COR-L47 (cell line): ENCODE results near the gene MTERF2.
"Not testable (repeated sequence)": the region's sequence is repeated elsewhere in the genome, so short reads cannot be mapped to it uniquely, and the experiment has no call there.

ENCODE experiments used
- DNase-seq: peaks from one replicate; lab custom pipeline; 2025; lab: John Stamatoyannopoulos, UW

MTERF2 gene

GRCh38 chr12:106986625-106987389, at the start of gene MTERF2:
TSS of gene MTERF2 (minus strand) at chr12:106987146. CDS start at chr12:106978714, 8,432 bp downstream.
- peak; percentile 91 for DNase-seq

- no peak for DNase-seq
These were observed 48.8 kb upstream of the MTERF2 start for GRCh38 chr12:107035733-107036132.

- DNase-seq: no peak
These were observed 47.1 kb upstream of the MTERF2 start for GRCh38 chr12:107033758-107034739.

- no peak for DNase-seq
These were observed 45.3 kb upstream of the MTERF2 start for GRCh38 chr12:107032266-107032665.

GRCh38 chr12:107031061-107031460, 44.1 kb upstream of the MTERF2 start:
- DNase-seq: no peak

GRCh38 chr12:107029081-107029480, 42.1 kb upstream of the MTERF2 start:
- DNase-seq: no peak

- peak; percentile 36 for DNase-seq
These were observed 40.7 kb upstream of the MTERF2 start for GRCh38 chr12:107027636-107028053.

GRCh38 chr12:107026806-107027635, 40.1 kb upstream of the MTERF2 start:
- DNase-seq: no peak

GRCh38 chr12:107026356-107026755, 39.4 kb upstream of the MTERF2 start:
- not testable (repeated sequence) for DNase-seq

GRCh38 chr12:107025671-107026070, 38.7 kb upstream of the MTERF2 start:
- no peak for DNase-seq

- no peak for DNase-seq
These were observed 32.6 kb upstream of the MTERF2 start for GRCh38 chr12:107019546-107019945.

- no peak for DNase-seq
These were observed 30.1 kb upstream of the MTERF2 start for GRCh38 chr12:107017042-107017441.

- DNase-seq: peak; percentile 17
These were observed 27.1 kb upstream of the MTERF2 start for GRCh38 chr12:107014055-107014454.

GRCh38 chr12:107012736-107013425, 25.9 kb upstream of the MTERF2 start:
- DNase-seq: no peak

- no peak for DNase-seq
These were observed 24.6 kb upstream of the MTERF2 start for GRCh38 chr12:107011519-107011918.

- no peak for DNase-seq
These were observed 20.5 kb upstream of the MTERF2 start for GRCh38 chr12:107007411-107007810.

- DNase-seq: not testable (repeated sequence)
These were observed 15.7 kb upstream of the MTERF2 start for GRCh38 chr12:107002665-107003064.

GRCh38 chr12:106999446-106999845, 12.5 kb upstream of the MTERF2 start:
- DNase-seq: no peak

- DNase-seq: no peak
These were observed 11.0 kb upstream of the MTERF2 start for GRCh38 chr12:106997916-106998315.

- DNase-seq: not testable (repeated sequence)
These were observed 9.2 kb upstream of the MTERF2 start for GRCh38 chr12:106996102-106996501.

GRCh38 chr12:106994579-106995220, 7.8 kb upstream of the MTERF2 start:
- DNase-seq: no peak
